Neural cell (in vitro differentiated cells): ENCODE measurements around the gene OVCH1.
"Not testable (repeated sequence)": the region's sequence is repeated elsewhere in the genome, so short reads cannot be mapped to it uniquely, and the experiment has no call there.

Experiments used
- EP300 ChIP-seq: fragments of 450-650 bp; conservative IDR thresholded peaks from 2 replicates; pipeline ENCODE4 v1.6.1; 2014; ENCODE audit warnings: antibody characterized with exemption, mild to moderate bottlenecking, moderate library complexity; ENCODE audit not compliant: poor library complexity, severe bottlenecking
- EZH2 ChIP-seq: fragments of 200-600, 300-800 bp; shearing (Covaris generic), sonication (generic); IDR thresholded peaks from 2 replicates; pipeline ENCODE4 v1.6.1; 2014; ENCODE audit warnings: antibody characterized with exemption, low read length, borderline replicate concordance, mild to moderate bottlenecking; ENCODE audit not compliant: insufficient read depth, poor library complexity, severe bottlenecking
- MXI1 ChIP-seq: fragments of 450-650 bp; conservative IDR thresholded peaks from 2 replicates; pipeline ENCODE4 v1.6.1; 2014; ENCODE audit warnings: antibody characterized with exemption, mild to moderate bottlenecking; ENCODE audit not compliant: poor library complexity, severe bottlenecking
- POLR2AphosphoS5 ChIP-seq: IDR thresholded peaks from 2 replicates; pipeline ENCODE4 v1.6.1; 2012
- RAD21 ChIP-seq: fragments of 450-650 bp; conservative IDR thresholded peaks from 2 replicates; pipeline ENCODE4 v1.6.1; 2014; ENCODE audit warnings: antibody characterized with exemption, mild to moderate bottlenecking, moderate library complexity
- SMC3 ChIP-seq: fragments of 450-650 bp; conservative IDR thresholded peaks from 2 replicates; pipeline ENCODE4 v1.6.1; 2014; ENCODE audit warnings: antibody characterized with exemption, mild to moderate bottlenecking, moderate library complexity; ENCODE audit not compliant: poor library complexity
- TF ChIP-seq, protein P1 (sequence below): fragments of 450-650 bp; IDR thresholded peaks from 2 replicates; pipeline ENCODE4 v1.5.1; 2014; ENCODE audit warnings: antibody characterized with exemption, mild to moderate bottlenecking, moderate library complexity; ENCODE audit not compliant: poor library complexity, severe bottlenecking
- TF ChIP-seq, protein P2 (sequence below): IDR thresholded peaks from 2 replicates; pipeline ENCODE4 v1.6.1; 2012; ENCODE audit warnings: borderline replicate concordance

DNA sequence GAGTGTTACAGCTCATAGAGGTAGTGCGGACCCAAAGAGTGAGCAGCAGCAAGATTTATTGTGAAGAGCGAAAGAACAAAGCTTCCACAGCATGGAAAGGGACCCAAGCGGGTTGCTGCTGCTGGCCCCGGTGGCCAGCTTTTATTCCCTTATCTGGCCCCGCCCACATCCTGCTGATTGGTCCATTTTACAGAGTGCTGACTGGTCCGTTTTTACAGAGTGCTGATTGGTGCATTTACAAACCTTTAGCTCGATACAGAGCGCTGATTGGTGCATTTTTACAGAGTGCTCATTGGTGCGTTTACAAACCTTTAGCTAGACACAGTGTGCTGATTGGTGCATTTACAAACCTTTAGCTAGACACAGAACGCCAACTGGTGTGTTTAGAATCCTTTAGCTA lies 60.7 kb downstream of the OVCH1 start:
- not testable (repeated sequence) for TF ChIP-seq POLR2AphosphoS5, SMC3, EZH2, RAD21, EP300, MXI1
- TF ChIP-seq, protein P1, sequence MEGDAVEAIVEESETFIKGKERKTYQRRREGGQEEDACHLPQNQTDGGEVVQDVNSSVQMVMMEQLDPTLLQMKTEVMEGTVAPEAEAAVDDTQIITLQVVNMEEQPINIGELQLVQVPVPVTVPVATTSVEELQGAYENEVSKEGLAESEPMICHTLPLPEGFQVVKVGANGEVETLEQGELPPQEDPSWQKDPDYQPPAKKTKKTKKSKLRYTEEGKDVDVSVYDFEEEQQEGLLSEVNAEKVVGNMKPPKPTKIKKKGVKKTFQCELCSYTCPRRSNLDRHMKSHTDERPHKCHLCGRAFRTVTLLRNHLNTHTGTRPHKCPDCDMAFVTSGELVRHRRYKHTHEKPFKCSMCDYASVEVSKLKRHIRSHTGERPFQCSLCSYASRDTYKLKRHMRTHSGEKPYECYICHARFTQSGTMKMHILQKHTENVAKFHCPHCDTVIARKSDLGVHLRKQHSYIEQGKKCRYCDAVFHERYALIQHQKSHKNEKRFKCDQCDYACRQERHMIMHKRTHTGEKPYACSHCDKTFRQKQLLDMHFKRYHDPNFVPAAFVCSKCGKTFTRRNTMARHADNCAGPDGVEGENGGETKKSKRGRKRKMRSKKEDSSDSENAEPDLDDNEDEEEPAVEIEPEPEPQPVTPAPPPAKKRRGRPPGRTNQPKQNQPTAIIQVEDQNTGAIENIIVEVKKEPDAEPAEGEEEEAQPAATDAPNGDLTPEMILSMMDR, result not testable (repeated sequence)
- TF ChIP-seq, protein P2, sequence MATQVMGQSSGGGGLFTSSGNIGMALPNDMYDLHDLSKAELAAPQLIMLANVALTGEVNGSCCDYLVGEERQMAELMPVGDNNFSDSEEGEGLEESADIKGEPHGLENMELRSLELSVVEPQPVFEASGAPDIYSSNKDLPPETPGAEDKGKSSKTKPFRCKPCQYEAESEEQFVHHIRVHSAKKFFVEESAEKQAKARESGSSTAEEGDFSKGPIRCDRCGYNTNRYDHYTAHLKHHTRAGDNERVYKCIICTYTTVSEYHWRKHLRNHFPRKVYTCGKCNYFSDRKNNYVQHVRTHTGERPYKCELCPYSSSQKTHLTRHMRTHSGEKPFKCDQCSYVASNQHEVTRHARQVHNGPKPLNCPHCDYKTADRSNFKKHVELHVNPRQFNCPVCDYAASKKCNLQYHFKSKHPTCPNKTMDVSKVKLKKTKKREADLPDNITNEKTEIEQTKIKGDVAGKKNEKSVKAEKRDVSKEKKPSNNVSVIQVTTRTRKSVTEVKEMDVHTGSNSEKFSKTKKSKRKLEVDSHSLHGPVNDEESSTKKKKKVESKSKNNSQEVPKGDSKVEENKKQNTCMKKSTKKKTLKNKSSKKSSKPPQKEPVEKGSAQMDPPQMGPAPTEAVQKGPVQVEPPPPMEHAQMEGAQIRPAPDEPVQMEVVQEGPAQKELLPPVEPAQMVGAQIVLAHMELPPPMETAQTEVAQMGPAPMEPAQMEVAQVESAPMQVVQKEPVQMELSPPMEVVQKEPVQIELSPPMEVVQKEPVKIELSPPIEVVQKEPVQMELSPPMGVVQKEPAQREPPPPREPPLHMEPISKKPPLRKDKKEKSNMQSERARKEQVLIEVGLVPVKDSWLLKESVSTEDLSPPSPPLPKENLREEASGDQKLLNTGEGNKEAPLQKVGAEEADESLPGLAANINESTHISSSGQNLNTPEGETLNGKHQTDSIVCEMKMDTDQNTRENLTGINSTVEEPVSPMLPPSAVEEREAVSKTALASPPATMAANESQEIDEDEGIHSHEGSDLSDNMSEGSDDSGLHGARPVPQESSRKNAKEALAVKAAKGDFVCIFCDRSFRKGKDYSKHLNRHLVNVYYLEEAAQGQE, result not testable (repeated sequence)
